ENCODE measurements around the gene OLIG3.

DNA sequence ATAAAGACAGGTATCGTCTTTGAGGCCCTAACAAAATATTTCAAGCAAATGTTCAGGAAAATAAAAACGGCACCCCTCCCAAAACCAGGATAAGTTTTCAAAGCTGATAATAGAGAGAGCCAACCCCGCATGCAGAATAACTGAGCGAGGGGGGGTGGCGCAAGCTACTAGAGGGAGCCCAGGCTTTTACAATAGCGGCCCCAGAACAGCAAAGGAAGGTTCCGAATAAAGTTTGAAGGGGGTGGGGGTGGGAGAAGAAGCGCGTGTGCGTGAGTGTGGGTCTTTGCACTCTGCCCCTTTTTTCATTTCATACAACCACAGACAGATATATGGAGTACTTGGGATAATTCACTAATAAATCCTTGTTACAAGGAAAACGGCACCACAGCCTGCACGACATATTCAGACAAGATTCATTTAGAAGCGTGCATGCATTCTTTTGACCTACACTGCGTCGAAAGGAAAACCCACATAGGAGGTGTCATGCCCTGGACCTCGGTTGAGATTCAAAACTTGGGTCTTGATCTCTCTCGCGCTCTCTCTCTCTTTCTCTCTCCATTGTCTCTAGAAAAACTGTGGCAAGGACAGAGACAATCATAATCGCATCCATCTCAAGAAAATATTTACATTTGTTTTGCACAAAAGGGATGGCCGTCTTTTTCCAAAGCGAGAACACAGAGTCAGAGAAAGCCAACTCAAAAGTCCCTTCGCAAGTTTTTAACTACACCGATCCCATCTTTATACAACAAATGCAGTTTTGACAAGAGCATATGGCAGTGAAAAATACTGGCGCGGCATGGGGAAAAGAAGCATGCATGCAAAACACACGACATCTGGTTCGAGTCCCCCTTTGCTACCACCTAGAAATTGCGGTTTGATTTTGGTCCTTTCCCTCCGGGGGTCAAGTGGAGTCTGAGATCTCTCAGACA is 1.6 kb downstream of the OLIG3 start:
- no peak for TF ChIP-seq POLR2AphosphoS5 (IDR thresholded peaks at IDR 0.05; ENCODE audit: low read depth, low read length)
- TF ChIP-seq, protein P1, sequence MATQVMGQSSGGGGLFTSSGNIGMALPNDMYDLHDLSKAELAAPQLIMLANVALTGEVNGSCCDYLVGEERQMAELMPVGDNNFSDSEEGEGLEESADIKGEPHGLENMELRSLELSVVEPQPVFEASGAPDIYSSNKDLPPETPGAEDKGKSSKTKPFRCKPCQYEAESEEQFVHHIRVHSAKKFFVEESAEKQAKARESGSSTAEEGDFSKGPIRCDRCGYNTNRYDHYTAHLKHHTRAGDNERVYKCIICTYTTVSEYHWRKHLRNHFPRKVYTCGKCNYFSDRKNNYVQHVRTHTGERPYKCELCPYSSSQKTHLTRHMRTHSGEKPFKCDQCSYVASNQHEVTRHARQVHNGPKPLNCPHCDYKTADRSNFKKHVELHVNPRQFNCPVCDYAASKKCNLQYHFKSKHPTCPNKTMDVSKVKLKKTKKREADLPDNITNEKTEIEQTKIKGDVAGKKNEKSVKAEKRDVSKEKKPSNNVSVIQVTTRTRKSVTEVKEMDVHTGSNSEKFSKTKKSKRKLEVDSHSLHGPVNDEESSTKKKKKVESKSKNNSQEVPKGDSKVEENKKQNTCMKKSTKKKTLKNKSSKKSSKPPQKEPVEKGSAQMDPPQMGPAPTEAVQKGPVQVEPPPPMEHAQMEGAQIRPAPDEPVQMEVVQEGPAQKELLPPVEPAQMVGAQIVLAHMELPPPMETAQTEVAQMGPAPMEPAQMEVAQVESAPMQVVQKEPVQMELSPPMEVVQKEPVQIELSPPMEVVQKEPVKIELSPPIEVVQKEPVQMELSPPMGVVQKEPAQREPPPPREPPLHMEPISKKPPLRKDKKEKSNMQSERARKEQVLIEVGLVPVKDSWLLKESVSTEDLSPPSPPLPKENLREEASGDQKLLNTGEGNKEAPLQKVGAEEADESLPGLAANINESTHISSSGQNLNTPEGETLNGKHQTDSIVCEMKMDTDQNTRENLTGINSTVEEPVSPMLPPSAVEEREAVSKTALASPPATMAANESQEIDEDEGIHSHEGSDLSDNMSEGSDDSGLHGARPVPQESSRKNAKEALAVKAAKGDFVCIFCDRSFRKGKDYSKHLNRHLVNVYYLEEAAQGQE (IDR thresholded peaks at IDR 0.05; ENCODE audit: insufficient read depth in 1 of 2, low read depth in 2 of 2, low read length in 2 of 2), result no peak

All from PFSK-1 (cell line).